ENCODE measurements around the gene BARHL1.

BARHL1 gene

GRCh38 chr9:132630811-132631210 is 48.4 kb downstream of the BARHL1 start:
- TF ChIP-seq CTCF (IDR thresholded peaks at IDR 0.05; ENCODE audit: control extremely low read depth, extremely low read depth, low read depth, missing control alignments), result no peak
- POLR2A ChIA-PET, result interaction anchor here (0.6 kb wide), 1 partner anchor 1520 kb away, joined by 3 read pairs; no protein-coding TSS in a partner anchor
- DNase-seq (ENCODE audit: extremely low spot score), result no peak
- CTCF ChIA-PET, result no interaction called here

- no peak for TF ChIP-seq CTCF (IDR thresholded peaks at IDR 0.05; ENCODE audit: control extremely low read depth, extremely low read depth, low read depth, missing control alignments)
- no peak for DNase-seq (ENCODE audit: extremely low spot score)
- CTCF ChIA-PET, result no interaction called here
- POLR2A ChIA-PET, result interaction anchor here (0.6 kb wide), 1 partner anchor 1520 kb away, joined by 3 read pairs; no protein-coding TSS in a partner anchor
These were observed 48.9 kb downstream of the BARHL1 start for GRCh38 chr9:132631280-132631679.

- TF ChIP-seq CTCF (IDR thresholded peaks at IDR 0.05; ENCODE audit: control extremely low read depth, extremely low read depth, low read depth, missing control alignments), result no peak
- DNase-seq (ENCODE audit: extremely low spot score), result no peak
- ChIA-PET POLR2A (no interaction called here), CTCF (no interaction called here)
These were observed 49.3 kb downstream of the BARHL1 start for GRCh38 chr9:132631685-132632084.

GRCh38 chr9:132632413-132633129 is 50.2 kb downstream of the BARHL1 start:
- ChIA-PET CTCF (no interaction called here), POLR2A (no interaction called here)
- TF ChIP-seq CTCF (IDR thresholded peaks at IDR 0.05; ENCODE audit: control extremely low read depth, extremely low read depth, low read depth, missing control alignments), result no peak
- no peak for DNase-seq (ENCODE audit: extremely low spot score)

- ChIA-PET POLR2A (no interaction called here), CTCF (no interaction called here)
- TF ChIP-seq CTCF (IDR thresholded peaks at IDR 0.05; ENCODE audit: control extremely low read depth, extremely low read depth, low read depth, missing control alignments), result no peak
- DNase-seq (ENCODE audit: extremely low spot score), result no peak
These were observed 51.9 kb downstream of the BARHL1 start for GRCh38 chr9:132634327-132634726.

GRCh38 chr9:132637351-132637750 is 54.9 kb downstream of the BARHL1 start:
- POLR2A ChIA-PET, result no interaction called here
- CTCF ChIA-PET, result interaction anchor here (0.8 kb wide), 1 partner anchor 15 kb away, joined by 3 read pairs; no protein-coding TSS in a partner anchor
- no peak for TF ChIP-seq CTCF (IDR thresholded peaks at IDR 0.05; ENCODE audit: control extremely low read depth, extremely low read depth, low read depth, missing control alignments)
- DNase-seq (ENCODE audit: extremely low spot score), result no peak

Data from GM10248 (cell line).